ENCODE measurements around the gene LMNTD2.

The LMNTD2 gene

GRCh38 chr11:567629-568292 lies 7.2 kb upstream of the LMNTD2 start:
- no peak for DNase-seq (ENCODE audit: low read depth)

DNA sequence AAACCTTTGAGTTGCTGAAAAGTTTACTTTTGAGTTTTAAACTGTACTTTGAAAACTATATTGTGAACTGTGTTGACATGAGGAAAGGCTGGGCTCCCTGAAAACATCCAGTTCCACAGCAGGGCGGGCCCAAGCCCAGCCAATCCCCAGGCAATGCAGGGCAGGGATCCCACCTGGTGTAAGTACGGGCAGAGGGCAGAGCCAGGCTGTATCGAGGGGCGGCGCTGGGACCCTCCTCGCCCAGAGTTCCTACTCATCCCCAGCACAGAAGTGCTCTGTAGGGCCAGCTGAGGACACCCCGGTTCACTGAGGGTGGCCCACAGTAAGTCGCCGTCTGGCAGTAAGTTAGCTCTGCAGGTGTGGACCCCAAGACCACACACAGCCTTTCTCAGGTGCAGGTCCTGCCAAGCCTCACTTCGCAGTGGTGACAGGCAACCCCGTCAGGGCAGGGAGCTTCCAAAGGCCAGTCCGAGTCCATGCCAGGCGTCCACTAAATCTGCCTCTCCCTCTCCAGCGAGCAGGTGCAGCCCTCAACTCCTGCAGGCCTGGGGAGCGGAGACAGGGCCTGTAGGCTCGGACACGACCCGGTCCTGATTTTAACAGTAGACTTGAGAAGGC lies 6.6 kb upstream of the LMNTD2 start:
- DNase-seq (ENCODE audit: low read depth): no peak

DNA sequence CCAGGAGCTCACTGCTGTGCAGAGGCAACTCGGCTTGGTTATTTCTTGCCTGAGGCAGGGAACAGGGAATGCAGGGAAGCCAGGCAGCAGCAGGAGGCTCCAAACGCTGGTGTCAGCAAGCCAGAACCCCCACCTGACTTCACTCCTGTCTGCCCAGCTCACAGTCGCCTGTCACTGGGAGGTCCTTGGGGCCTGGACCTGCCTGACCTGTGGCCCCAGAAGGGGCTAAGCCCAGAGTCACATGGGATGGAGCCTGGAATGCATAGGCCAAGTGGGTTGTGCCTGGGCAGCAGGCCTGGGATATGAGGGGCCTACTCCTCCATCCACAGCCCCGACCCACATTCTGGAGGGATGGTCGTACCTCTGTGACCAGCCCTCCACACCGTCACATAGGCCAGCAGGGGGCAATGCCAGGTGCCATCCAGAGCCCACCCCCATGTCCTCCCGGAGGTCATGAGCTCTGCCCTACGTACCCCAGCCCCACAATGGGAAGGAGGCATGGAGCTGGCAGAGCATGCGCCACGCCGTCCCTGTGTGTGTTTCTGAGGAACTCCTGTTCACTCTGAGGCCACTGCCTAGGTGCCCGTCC lies 5.5 kb upstream of the LMNTD2 start:
- no peak for DNase-seq (ENCODE audit: low read depth)

DNA sequence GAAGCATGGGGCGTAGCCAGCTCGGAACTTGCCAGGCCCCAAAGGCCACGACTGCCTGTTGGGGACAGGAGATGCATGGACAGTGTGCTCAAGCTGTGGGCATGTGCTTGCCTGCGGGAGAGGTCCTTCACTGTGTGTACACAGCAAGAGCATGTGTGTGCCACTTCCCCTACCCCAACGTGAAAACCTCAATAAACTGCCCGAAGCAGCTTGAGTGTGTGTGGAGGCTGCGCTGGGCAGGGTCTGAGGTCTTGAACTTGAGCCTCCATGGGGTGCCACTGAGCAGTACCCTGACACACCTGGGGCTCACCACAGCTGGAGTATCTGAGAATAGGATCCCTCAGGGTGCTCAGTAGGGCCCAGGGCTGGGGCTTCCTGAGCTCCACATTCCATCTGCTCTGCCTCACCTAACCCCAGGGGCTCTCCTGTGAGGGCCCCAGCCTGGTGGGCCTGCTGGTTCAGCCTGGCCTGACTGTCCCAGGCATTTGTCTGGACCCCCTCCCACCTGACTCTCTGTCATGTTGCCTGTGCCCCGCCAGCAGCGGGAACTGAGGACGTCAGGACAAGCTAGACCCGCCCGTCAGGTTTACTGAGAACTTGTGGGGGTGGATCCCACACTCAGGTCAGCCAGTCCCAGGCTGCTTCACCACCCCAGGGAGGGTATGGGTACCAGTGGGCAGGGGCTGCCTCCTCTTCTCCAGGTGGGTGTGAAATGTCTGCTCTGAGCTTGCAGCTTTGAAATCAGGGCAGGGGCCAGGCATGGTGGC lies 3.5 kb upstream of the LMNTD2 start:
- DNase-seq (ENCODE audit: low read depth): no peak

DNA sequence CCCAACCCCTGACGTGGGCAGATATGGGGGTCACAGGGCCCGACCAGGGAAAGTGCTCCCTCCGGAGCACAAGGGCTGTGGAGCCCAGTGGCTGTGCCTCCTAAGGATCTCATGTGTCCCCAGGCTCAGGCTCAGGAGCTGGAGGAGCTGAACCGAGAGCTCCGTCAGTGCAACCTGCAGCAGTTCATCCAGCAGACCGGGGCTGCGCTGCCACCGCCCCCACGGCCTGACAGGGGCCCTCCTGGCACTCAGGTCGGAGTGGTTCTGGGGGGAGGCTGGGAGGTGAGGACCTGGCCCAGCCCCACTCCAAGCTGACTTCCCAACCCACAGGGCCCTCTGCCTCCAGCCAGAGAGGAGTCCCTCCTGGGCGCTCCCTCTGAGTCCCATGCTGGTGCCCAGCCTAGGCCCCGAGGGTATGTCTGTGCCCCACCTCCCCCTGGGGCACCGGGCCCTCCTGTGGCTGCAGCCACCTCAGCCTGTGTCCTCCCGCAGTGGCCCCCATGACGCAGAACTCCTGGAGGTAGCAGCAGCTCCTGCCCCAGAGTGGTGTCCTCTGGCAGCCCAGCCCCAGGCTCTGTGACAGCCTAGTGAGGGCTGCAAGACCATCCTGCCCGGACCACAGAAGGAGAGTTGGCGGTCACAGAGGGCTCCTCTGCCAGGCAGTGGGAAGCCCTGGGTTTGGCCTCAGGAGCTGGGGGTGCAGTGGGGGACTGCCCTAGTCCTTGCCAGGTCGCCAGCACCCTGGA lies 2.7 kb upstream of the LMNTD2 start:
- no peak for DNase-seq (ENCODE audit: low read depth)

DNA sequence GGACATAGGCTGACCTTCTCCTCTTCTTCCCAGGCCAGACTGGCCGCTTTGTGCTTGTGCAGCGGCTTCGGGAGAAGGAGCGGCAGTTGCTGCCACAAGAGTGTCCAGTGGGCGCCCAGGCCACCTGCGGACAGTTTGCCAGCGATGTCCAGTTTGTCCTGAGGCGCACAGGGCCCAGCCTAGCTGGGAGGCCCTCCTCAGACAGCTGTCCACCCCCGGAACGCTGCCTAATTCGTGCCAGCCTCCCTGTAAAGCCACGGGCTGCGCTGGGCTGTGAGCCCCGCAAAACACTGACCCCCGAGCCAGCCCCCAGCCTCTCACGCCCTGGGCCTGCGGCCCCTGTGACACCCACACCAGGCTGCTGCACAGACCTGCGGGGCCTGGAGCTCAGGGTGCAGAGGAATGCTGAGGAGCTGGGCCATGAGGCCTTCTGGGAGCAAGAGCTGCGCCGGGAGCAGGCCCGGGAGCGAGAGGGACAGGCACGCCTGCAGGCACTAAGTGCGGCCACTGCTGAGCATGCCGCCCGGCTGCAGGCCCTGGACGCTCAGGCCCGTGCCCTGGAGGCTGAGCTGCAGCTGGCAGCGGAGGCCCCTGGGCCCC lies 1.6 kb upstream of the LMNTD2 start:
- DNase-seq (ENCODE audit: low read depth): no peak

- no peak for DNase-seq (ENCODE audit: low read depth)
Measured at GRCh38 chr11:561148-562003, 838 bp upstream of the LMNTD2 start.

GRCh38 chr11:559712-560304 lies 730 bp downstream of the LMNTD2 start:
- DNase-seq (ENCODE audit: low read depth): no peak

DNA sequence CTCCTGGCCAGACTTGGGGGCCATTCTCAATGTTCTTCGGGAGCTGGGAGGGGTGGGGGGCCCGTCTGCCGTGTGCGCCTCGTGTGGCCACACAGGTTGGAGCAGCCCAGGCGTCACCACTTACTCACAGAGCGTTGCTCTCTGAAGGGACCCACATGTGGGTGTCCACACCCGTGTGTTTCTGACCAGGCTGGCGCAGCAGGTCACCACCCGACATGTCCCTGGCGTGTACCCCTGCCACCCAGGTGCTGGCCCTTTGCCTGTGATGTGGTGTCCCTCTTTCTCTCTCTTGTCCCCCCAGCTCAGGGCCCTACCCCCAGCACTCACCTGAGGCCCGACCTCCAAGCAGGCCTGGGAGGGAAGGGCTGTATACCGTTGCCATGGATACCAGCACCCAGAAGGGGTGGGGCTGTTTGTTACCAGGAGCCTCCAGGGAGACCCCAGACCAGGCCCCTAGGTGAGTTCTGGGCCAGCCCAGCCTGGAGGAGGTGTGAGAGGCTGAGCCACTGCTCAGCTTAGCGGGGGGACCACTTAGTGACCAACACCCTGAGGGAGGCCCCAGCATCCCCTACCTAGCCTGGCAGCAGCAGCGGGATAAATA lies 1.4 kb downstream of the LMNTD2 start:
- DNase-seq (ENCODE audit: low read depth): no peak

DNA sequence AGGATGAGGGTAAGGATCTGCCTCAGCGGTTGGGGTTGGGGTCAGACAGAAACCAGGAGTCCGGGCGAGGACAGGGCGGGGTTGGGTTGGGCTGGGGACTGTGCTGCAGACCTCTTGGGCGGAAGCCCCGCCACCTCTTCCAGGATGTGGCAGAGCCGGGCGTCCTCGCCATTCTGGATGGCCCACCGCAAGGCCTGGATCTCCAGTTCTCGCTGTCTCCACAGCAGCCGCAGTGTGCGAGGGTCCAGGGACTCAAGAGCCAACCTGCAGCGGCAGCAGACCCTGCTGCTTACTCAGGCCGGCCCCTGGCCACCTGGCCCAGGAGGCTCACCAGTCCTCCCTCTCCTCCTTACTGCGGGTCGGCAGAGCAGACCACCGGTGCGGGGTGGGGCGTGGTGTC lies 2.0 kb downstream of the LMNTD2 start:
- no peak for DNase-seq (ENCODE audit: low read depth)

- no peak for DNase-seq (ENCODE audit: low read depth)
Measured at GRCh38 chr11:557328-558132, 3.0 kb downstream of the LMNTD2 start.

DNA sequence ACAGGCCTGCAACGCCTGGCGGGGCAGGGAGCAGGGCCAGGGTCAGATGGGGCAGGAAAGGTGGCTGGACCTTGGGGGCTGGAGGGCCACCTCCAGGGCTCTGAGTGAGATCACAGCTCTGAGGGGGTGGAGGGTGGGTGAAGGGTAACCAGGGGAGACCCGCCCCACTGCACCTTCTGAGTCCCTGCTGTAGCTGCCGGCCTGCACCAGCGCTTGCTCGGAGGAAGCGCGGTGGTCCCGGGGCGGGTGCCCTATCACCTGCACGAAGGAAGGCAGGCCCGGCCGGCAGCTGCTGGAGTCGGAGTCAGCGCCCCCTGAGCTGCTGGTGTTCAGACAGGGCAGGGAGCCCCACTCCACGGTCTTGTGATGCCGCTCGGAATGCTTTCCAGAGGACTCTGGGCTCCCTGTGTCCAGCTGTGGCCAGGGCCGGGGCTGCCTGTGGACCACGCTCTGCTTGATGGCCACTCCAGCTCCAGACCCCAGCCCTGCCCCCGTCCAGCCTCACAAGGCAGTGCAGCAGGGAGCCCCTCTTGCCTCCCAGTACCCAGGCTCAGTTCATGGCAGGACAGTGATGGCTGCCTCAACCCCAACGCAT lies 3.8 kb downstream of the LMNTD2 start:
- DNase-seq (ENCODE audit: low read depth): no peak

DNA sequence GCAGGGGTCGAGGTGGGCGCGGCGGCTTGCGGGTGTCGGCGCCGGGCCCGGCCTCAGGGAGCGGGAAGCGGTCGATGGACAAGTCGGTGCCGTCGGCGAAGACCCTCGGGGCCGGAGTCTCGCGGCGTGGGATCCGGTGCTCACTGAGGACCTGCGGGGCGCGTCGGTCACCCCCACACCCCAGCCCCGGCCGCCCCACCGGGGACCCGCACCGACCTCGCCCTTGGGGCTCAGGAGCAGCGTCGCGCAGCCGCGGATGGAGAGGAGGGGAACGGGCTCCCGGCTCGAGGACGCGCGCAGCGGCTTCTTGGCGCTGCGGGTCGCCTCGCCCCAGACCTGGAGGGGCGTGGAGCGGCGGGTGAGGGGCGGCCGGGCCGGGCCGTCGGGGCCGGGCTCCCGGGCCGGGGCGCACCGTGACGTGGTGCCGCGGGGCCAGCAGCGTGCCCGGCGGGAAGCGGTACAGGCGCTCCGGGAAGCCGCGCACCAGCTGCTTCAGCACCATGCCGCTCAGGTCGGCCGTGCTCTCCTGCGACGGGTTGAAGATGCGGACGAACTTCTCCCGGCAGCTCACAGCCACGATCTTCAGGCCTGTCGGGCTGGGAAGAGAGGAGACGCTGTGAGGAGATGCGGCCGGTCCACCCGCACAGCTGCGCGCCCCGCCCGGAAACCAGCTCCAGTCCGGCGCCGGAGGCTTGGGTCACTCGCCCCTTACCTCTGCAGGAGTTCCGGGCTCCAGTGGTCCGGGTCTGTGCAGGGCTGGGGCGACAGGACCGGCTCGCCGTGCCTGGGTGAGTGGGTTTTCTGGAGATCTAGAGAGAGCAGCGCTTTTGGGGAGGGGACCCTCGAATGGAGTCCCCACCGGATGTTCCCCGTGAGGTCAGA lies 4.5 kb downstream of the LMNTD2 start:
- no peak for DNase-seq (ENCODE audit: low read depth)

DNA sequence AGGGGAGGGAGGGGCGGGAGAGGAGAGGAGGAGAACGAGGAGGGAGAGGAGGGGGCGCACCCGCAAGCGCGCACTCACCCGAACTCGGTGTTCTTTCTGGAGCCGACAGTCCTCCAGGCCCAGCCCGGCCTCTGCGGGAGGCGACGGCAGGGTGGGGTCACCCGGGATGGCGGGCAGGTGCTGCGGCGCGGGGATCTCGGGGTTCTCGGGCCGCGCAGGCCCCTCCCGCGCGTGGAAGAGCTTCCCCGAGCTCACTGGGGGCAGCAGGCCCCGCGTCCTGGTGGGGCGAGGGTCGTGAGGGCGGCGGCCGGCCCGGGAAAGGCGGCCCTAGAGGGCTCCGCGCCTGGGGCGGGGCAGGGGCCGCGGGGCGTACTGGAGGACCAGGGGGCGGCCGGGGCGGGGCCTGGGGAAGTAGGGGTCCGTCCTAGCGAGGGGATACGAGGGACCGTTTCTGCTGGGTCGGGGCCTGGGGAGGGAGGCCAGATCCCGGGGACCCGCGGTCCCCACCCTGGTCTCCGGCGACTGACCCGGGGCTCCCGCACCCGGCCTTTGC lies 5.2 kb downstream of the LMNTD2 start:
- no peak for DNase-seq (ENCODE audit: low read depth)

- DNase-seq (ENCODE audit: low read depth): no peak
Measured at GRCh38 chr11:554428-555226, 5.9 kb downstream of the LMNTD2 start.

GRCh38 chr11:553988-554340 lies 6.6 kb downstream of the LMNTD2 start:
- no peak for DNase-seq (ENCODE audit: low read depth)

All from non-pigmented ciliary epithelial cell (primary cell).